Panc1 (cell line): ENCODE data around the gene CACNA1B. TPM values are rescaled to one million over a fixed set of nuclear protein-coding genes. Genes with fewer than 3 reads are reported as not detected.
A peak's percentile ranks its signal among the peaks of the same experiment; 100 is the strongest.

Source experiments
- ATAC-seq: fragments of 200-7000 bp; cut with Tn5 transposase; 2 replicates; pipeline ENCODE4 v1.9.1; 2020; ENCODE audit warnings: mild to moderate bottlenecking, moderate library complexity
- BruUV-seq: library from RNA; stranded (reverse); fragments of 400-500 nt; replicated peaks from 2 replicates; lab custom pipeline; 2021; lab: Mats Ljungman, UMichigan
- CTCF ChIA-PET: fragments of 300-600 bp; sonication (Branson Sonifier 250); formaldehyde crosslinking; loops from one replicate; lab custom pipeline; 2022; ENCODE audit warnings: antibody characterized with exemption; lab: Charles Lee
- POLR2A ChIA-PET: fragments of 300-600 bp; sonication (Branson Sonifier 250); formaldehyde crosslinking; loops from one replicate; lab custom pipeline; 2022; ENCODE audit warnings: antibody characterized with exemption; lab: Charles Lee
- DNase-seq: peaks from one replicate; pipeline ENCODE4 v3.0.0-alpha.2; 2010; ENCODE audit warnings: low read depth, low spot score
- H3K27ac ChIP-seq: 2 replicates; pipeline ENCODE4 v1.5.1; 2011; ENCODE audit warnings: mild to moderate bottlenecking, low read length, inconsistent platforms
- H3K27me3 ChIP-seq: fragments of 200-500 bp; sonication (Bioruptor generic); 2 replicates; pipeline ENCODE4 v1.6.0; 2014; ENCODE audit warnings: low read length, inconsistent platforms; ENCODE audit not compliant: control insufficient read depth, insufficient read depth
- H3K36me3 ChIP-seq: fragments of 200-500 bp; sonication (Bioruptor generic); 2 replicates; pipeline ENCODE4 v1.5.1; 2014; ENCODE audit warnings: inconsistent platforms, mild to moderate bottlenecking, low read length, moderate library complexity; ENCODE audit not compliant: control insufficient read depth, insufficient read depth
- H3K4me1 ChIP-seq: 2 replicates; pipeline ENCODE4 v1.5.1; 2011; ENCODE audit warnings: inconsistent platforms, mild to moderate bottlenecking, low read length, moderate library complexity; ENCODE audit not compliant: control insufficient read depth, insufficient read depth
- H3K4me3 ChIP-seq, 2 experiments: 2 replicates each; pipeline ENCODE4 v1.5.1; 2011 to 2012; ENCODE audit warnings: low read depth in 2 of 2, low read length in 2 of 2, mild to moderate bottlenecking in 2 of 2, inconsistent platforms in 1 of 2, moderate library complexity in 1 of 2
- H3K9me3 ChIP-seq: fragments of 200-500 bp; sonication (Bioruptor generic); 2 replicates; pipeline ENCODE4 v1.5.1; 2014; ENCODE audit warnings: low read depth, mild to moderate bottlenecking, inconsistent platforms, low read length, moderate library complexity; ENCODE audit not compliant: control insufficient read depth, insufficient read depth
- POLR2AphosphoS5 ChIP-seq: IDR thresholded peaks from 2 replicates; pipeline ENCODE4 v1.6.1; 2012; ENCODE audit warnings: mild to moderate bottlenecking, low read depth, low read length, moderate library complexity
- SIN3A ChIP-seq: IDR thresholded peaks from 2 replicates; pipeline ENCODE4 v1.6.1; 2012; ENCODE audit warnings: low read depth, mild to moderate bottlenecking, low read length, moderate library complexity, borderline replicate concordance; ENCODE audit not compliant: insufficient read depth
- TCF7L2 ChIP-seq: IDR thresholded peaks from 2 replicates; pipeline ENCODE4 v1.6.1; 2011; ENCODE audit warnings: mild to moderate bottlenecking, low read depth, low read length, inconsistent platforms
- in situ Hi-C: cut with HindIII; loops from 2 replicates; pipeline ENCODE4 v1.10.0; 2016; ENCODE audit warnings: low sequenced_read_pairs, low pct_unique_long_range_greater_than_20kb
- intact Hi-C: fragments of 100-400 bp; cut with micrococcal nuclease; formaldehyde crosslinking; loops from one replicate; pipeline ENCODE4 v1.10.0; 2022; ENCODE audit not compliant: unreplicated experiment
- total RNA-seq: library from RNA; stranded (reverse); gene quantifications from one replicate; pipeline ENCODE4 v1.2.1, GENCODE V29; 2021; ENCODE audit not compliant: unreplicated experiment
- TF ChIP-seq, protein P1 (sequence below): fragments of 450-650 bp; IDR thresholded peaks from 2 replicates; pipeline ENCODE4 v1.5.1; 2017; ENCODE audit warnings: mild to moderate bottlenecking
- TF ChIP-seq, protein P2 (sequence below), 2 experiments: IDR thresholded peaks; 2 replicates each; pipeline ENCODE4 v1.6.1; 2011 to 2012; ENCODE audit warnings: low read depth in 2 of 2, control low read depth in 1 of 2, low read length in 1 of 2, mild to moderate bottlenecking in 1 of 2, moderate library complexity in 1 of 2; ENCODE audit not compliant: insufficient read depth in 1 of 2

CACNA1B gene
- total RNA-seq, 1 experiment from 2014 or later = 0.49 TPM

DNA sequence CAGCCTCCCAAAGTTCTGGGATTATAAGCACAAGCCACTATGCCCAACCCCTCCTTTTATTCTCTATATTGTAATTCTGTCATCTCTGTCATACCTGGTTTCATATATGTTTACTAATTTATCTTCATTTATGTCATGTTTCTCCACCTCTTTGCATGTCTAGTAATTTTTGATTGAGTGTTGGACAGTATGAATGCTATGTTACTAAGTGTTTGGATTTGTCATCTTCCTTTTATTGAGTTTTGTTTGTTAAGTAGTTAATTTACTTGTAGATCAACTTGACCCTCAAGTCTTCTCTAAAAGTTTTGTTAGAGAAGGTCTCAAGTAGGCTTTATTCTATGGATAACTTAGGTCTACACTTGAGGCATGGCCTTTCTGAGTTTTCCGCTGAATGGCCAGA is 17.2 kb upstream of the CACNA1B start:
- no peak for TF ChIP-seq SIN3A
- TF ChIP-seq POLR2AphosphoS5 = no peak
- H3K9me3 ChIP-seq = no peaks in the 10 kb centered on the region
- POLR2A ChIA-PET = no interaction called here
- in situ Hi-C loops (no loop called here), intact Hi-C loops (no loop called here)
- DNase-seq = no peak
- H3K27me3 ChIP-seq = no peaks in the 10 kb centered on the region
- H3K27ac ChIP-seq = no peak overlapping the region
- CTCF ChIA-PET = interaction anchor here (0.6 kb wide), 1 partner anchor 248 kb away, joined by 7 read pairs; no protein-coding TSS in a partner anchor
- H3K4me1 ChIP-seq = no peaks in the 10 kb centered on the region
- no peaks in the 10 kb centered on the region for H3K36me3 ChIP-seq
- no peak overlapping the region for H3K4me3 ChIP-seq
- ATAC-seq = no peak
- no TSS peak for BruUV-seq

GRCh38 chr9:137865581-137866145 is 11.9 kb upstream of the CACNA1B start:
- POLR2A ChIA-PET = no interaction called here

More at GRCh38 chr9:137865581-137866145, 11.9 kb upstream of the CACNA1B start:
- Histone ChIP-seq H3K27ac (no peak overlapping the region), H3K9me3 (no peaks in the 10 kb centered on the region), H3K36me3 (no peaks in the 10 kb centered on the region), H3K4me1 (no peaks in the 10 kb centered on the region), H3K4me3 (no peak overlapping the region), H3K27me3 (no peaks in the 10 kb centered on the region)
- intact Hi-C loops (no loop called here), in situ Hi-C loops (no loop called here)
- CTCF ChIA-PET = no interaction called here
- peak; percentile 48; the same call in 1 of the 2 replicates for ATAC-seq
- BruUV-seq = no TSS peak
- no peak for DNase-seq
- TF ChIP-seq TCF7L2 (no peak), SIN3A (no peak), POLR2AphosphoS5 (no peak)
- TF ChIP-seq, protein P1, sequence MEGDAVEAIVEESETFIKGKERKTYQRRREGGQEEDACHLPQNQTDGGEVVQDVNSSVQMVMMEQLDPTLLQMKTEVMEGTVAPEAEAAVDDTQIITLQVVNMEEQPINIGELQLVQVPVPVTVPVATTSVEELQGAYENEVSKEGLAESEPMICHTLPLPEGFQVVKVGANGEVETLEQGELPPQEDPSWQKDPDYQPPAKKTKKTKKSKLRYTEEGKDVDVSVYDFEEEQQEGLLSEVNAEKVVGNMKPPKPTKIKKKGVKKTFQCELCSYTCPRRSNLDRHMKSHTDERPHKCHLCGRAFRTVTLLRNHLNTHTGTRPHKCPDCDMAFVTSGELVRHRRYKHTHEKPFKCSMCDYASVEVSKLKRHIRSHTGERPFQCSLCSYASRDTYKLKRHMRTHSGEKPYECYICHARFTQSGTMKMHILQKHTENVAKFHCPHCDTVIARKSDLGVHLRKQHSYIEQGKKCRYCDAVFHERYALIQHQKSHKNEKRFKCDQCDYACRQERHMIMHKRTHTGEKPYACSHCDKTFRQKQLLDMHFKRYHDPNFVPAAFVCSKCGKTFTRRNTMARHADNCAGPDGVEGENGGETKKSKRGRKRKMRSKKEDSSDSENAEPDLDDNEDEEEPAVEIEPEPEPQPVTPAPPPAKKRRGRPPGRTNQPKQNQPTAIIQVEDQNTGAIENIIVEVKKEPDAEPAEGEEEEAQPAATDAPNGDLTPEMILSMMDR = no peak
- TF ChIP-seq, protein P2, sequence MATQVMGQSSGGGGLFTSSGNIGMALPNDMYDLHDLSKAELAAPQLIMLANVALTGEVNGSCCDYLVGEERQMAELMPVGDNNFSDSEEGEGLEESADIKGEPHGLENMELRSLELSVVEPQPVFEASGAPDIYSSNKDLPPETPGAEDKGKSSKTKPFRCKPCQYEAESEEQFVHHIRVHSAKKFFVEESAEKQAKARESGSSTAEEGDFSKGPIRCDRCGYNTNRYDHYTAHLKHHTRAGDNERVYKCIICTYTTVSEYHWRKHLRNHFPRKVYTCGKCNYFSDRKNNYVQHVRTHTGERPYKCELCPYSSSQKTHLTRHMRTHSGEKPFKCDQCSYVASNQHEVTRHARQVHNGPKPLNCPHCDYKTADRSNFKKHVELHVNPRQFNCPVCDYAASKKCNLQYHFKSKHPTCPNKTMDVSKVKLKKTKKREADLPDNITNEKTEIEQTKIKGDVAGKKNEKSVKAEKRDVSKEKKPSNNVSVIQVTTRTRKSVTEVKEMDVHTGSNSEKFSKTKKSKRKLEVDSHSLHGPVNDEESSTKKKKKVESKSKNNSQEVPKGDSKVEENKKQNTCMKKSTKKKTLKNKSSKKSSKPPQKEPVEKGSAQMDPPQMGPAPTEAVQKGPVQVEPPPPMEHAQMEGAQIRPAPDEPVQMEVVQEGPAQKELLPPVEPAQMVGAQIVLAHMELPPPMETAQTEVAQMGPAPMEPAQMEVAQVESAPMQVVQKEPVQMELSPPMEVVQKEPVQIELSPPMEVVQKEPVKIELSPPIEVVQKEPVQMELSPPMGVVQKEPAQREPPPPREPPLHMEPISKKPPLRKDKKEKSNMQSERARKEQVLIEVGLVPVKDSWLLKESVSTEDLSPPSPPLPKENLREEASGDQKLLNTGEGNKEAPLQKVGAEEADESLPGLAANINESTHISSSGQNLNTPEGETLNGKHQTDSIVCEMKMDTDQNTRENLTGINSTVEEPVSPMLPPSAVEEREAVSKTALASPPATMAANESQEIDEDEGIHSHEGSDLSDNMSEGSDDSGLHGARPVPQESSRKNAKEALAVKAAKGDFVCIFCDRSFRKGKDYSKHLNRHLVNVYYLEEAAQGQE (IDR thresholded peaks at IDR 0.05; ENCODE audit: insufficient read depth in 1 of 2, low read depth in 2 of 2, low read length in 1 of 2) = no peak
